Measurements from ENCODE around the gene TRMO.
"Not testable (repeated sequence)": the region's sequence is repeated elsewhere in the genome, so short reads cannot be mapped to it uniquely, and the experiment has no call there.

Gene TRMO, protein sequence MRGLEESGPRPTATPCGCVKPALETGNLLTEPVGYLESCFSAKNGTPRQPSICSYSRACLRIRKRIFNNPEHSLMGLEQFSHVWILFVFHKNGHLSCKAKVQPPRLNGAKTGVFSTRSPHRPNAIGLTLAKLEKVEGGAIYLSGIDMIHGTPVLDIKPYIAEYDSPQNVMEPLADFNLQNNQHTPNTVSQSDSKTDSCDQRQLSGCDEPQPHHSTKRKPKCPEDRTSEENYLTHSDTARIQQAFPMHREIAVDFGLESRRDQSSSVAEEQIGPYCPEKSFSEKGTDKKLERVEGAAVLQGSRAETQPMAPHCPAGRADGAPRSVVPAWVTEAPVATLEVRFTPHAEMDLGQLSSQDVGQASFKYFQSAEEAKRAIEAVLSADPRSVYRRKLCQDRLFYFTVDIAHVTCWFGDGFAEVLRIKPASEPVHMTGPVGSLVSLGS

GRCh38 chr9:97921959-97922724 is at the start of gene TRMO:
Gene TRMO (minus strand): TSS chr9:97922500. CDS start chr9:97922493, 7 bp downstream.
- DNase-seq (ENCODE audit: low read depth in 3 of 3), result peak; percentile 97 to 98 (median 97)

DNA sequence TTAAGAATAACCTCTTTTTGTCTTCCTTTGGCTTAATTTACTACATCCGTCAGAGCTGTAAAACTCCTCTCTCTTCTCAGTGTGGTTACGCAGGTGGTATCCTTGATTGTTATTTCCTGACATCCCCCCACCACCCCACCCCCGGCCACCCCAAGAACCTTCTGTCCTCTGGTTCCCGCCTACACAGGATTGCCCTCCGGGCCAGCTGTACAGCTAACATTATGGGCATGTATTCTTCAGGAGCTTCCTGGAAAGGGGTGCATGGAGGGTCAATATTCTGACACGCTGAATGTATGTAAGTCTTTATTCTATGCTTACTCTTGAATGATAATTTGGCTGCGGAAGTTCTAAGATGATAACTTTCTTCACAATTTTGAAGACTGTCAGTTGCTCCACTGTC is 47.9 kb upstream of the TRMO start:
- DNase-seq (ENCODE audit: low read depth in 3 of 3), result no peak

GRCh38 chr9:97969014-97969413 is 46.7 kb upstream of the TRMO start:
- DNase-seq (ENCODE audit: low read depth in 3 of 3), result no peak

- no peak for DNase-seq (ENCODE audit: low read depth in 3 of 3)
Observed at GRCh38 chr9:97966493-97966892, 44.2 kb upstream of the TRMO start.

DNA sequence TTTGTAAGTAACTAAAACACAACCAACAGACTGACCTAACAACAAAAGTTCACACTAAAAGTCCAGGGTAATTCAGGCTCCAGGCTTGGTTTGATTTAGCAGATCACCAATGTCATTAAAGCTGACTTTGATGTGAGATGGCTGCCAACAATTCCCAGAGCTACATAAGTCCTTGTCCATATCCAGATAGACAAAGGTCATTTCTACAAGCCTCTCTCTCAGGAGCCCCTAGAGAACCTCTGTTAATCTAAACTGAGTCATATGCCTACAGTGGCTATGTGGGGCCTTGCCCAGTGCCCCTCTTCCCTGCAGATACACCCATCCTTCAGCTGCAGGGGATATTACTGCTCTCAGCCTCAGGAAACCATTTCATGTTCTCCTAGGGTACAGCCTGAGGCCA is 42.6 kb upstream of the TRMO start:
- DNase-seq (ENCODE audit: low read depth in 3 of 3), result no peak

GRCh38 chr9:97963232-97963631 is 40.9 kb upstream of the TRMO start:
- DNase-seq (ENCODE audit: low read depth in 3 of 3), result no peak

GRCh38 chr9:97962575-97962974 is 40.3 kb upstream of the TRMO start:
- DNase-seq (ENCODE audit: low read depth in 3 of 3), result no peak

DNA sequence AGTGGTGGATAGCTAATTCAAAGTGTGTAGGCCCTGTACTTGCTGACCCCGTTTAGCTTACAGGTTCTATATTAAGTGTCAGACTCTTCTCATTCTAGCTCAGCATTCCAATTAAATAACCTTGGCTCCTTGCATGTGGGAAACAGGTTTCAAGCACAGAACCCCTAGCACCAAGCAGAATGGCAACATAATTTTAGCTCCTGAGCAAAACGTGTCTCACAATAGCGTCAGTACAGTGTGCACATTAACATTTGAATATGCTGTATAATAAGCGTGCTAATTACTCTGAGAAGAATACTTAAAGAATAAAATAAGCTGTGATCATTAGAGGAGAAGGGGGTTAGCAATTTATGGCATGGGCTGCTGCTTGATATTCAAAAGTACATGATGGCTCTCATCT is 39.8 kb upstream of the TRMO start:
- DNase-seq (ENCODE audit: low read depth in 3 of 3), result no peak

- no peak for DNase-seq (ENCODE audit: low read depth in 3 of 3)
Observed at GRCh38 chr9:97961361-97961760, 39.1 kb upstream of the TRMO start.

GRCh38 chr9:97960678-97961328 is 38.5 kb upstream of the TRMO start:
- not testable (repeated sequence) for DNase-seq (ENCODE audit: low read depth in 3 of 3)

GRCh38 chr9:97959585-97959984 is 37.3 kb upstream of the TRMO start:
- no peak for DNase-seq (ENCODE audit: low read depth in 3 of 3)

GRCh38 chr9:97958812-97959511 is 36.7 kb upstream of the TRMO start:
- DNase-seq (ENCODE audit: low read depth in 3 of 3), result no peak

GRCh38 chr9:97956331-97956730 is 34.0 kb upstream of the TRMO start:
- DNase-seq (ENCODE audit: low read depth in 3 of 3), result no peak

GRCh38 chr9:97954550-97954989 is 32.3 kb upstream of the TRMO start:
- peak; percentile 20 to 36 (median 27) for DNase-seq (ENCODE audit: low read depth in 3 of 3)

- DNase-seq (ENCODE audit: low read depth in 3 of 3), result not testable (repeated sequence)
Observed at GRCh38 chr9:97950873-97951272, 28.6 kb upstream of the TRMO start.

DNA sequence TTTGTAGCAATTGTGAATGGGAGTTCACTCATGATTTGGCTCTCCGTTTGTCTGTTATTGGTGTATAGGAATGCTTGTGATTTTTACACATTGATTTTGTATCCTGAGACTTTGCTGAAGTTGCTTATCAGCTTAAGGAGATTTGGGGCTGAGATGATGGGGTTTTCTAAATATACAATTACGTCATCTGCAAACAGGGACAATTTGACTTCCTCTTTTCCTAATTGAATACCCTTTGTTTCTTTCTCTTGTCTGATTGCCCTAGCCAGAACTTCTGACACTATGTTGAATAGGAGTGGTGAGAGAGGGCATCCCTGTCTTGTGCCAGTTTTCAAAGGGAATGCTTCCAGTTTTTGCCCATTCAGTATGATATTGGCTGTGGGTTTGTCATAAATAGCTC is 24.8 kb upstream of the TRMO start:
- not testable (repeated sequence) for DNase-seq (ENCODE audit: low read depth in 3 of 3)

- DNase-seq (ENCODE audit: low read depth in 3 of 3), result not testable (repeated sequence)
Observed at GRCh38 chr9:97945470-97945869, 23.2 kb upstream of the TRMO start.

GRCh38 chr9:97944612-97945011 is 22.3 kb upstream of the TRMO start:
- DNase-seq (ENCODE audit: low read depth in 3 of 3), result no peak

- DNase-seq (ENCODE audit: low read depth in 3 of 3), result no peak
Observed at GRCh38 chr9:97943308-97943855, 21.1 kb upstream of the TRMO start.

GRCh38 chr9:97941323-97941722 is 19.0 kb upstream of the TRMO start:
- DNase-seq (ENCODE audit: low read depth in 3 of 3), result no peak

DNA sequence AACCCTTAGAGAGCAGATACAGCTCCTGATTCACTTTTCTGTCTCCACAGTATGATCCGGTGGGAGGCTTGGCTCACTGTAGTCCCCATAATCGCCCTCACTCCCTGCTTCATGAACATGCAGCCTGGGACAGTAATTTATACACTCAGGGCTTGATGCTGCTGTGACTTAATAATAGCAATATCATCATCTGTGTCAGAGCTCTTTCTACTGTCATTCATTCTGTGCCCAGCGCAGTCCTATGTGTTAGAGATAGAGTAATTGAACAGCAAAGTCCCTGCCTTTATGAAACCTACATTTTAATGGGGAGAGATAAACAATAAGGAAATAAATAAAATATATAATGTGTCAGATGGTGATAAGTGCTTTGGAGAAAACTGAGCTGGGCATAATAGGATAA is 18.4 kb upstream of the TRMO start:
- no peak for DNase-seq (ENCODE audit: low read depth in 3 of 3)
